Esophagus muscularis mucosa (tissue), 4 donors: Measurements from ENCODE around the gene HOXC12.

Experiments
- CTCF ChIP-seq, 3 experiments: fragments of 200-600 bp in 2 of 3; fragments of 450-650 bp in 1 of 3; sonication (generic) in 2 of 3; IDR thresholded peaks; one replicate each; pipeline ENCODE4 v1.5.1; 2017 to 2019; ENCODE audit warnings: antibody characterized with exemption in 3 of 3, mild to moderate bottlenecking in 2 of 3, moderate library complexity in 1 of 3
- EP300 ChIP-seq: sonication (generic); formaldehyde crosslinking; IDR thresholded peaks from one replicate; pipeline ENCODE4 v1.6.1; 2017; ENCODE audit warnings: antibody characterized with exemption
- POLR2A ChIP-seq: fragments of 450-650 bp; IDR thresholded peaks from one replicate; pipeline ENCODE4 v1.6.1; 2017; ENCODE audit warnings: antibody characterized with exemption, moderate library complexity, mild to moderate bottlenecking, low read depth
- POLR2AphosphoS5 ChIP-seq, 2 donors: sonication (generic); formaldehyde crosslinking; IDR thresholded peaks; one replicate each; pipeline ENCODE4 v1.6.1; 2017; ENCODE audit warnings: antibody characterized with exemption in 2 of 2

- TF ChIP-seq CTCF (IDR thresholded peaks at IDR 0.05), result no peak
- no peak for TF ChIP-seq POLR2A
- no peak for TF ChIP-seq POLR2AphosphoS5 (IDR thresholded peaks at IDR 0.05)
- TF ChIP-seq EP300, result no peak
Observed at GRCh38 chr12:53994009-53994263, 39.2 kb downstream of the HOXC12 start.
